Spleen (tissue), 11 donors: Measurements from ENCODE around the gene GCK. TPM values are rescaled to one million over a fixed set of nuclear protein-coding genes. Genes with fewer than 3 reads are reported as not detected.

Source experiments
- DNase-seq: peaks from one replicate; pipeline ENCODE4 v3.0.0-alpha.2; 2020
- H3K27ac ChIP-seq, 8 donors: fragments of 200-600 bp; sonication (generic) in 7 of 8; 1 replicate in 4 of 8; 2 replicates in 4 of 8; pipeline versions ENCODE4 v1.5.0 to v1.8.0; 2016 to 2021; ENCODE audit warnings: inconsistent platforms in 4 of 8, mild to moderate bottlenecking in 4 of 8, moderate library complexity in 1 of 8
- H3K27me3 ChIP-seq, 7 donors: fragments of 200-600 bp; sonication (generic) in 6 of 7; replicated peaks in 1 of 7; 1 replicate in 4 of 7; 2 replicates in 3 of 7; pipeline versions ENCODE4 v1.5.0 to v1.8.0; 2016 to 2021; ENCODE audit warnings: inconsistent platforms in 3 of 7, mild to moderate bottlenecking in 1 of 7
- H3K36me3 ChIP-seq, 6 donors: fragments of 200-600 bp; sonication (generic) in 5 of 6; 1 replicate in 4 of 6; 2 replicates in 2 of 6; pipeline versions ENCODE4 v1.5.0 to v1.8.0; 2016 to 2021; ENCODE audit warnings: inconsistent platforms in 2 of 6
- H3K4me1 ChIP-seq, 6 donors: fragments of 200-600 bp; sonication (generic) in 5 of 6; 1 replicate in 3 of 6; 2 replicates in 3 of 6; pipeline versions ENCODE4 v1.5.0 to v1.8.0; 2016 to 2021; ENCODE audit warnings: inconsistent platforms in 3 of 6
- H3K4me3 ChIP-seq, 8 donors: fragments of 200-600 bp; sonication (generic) in 7 of 8; 1 replicate in 4 of 8; 2 replicates in 4 of 8; pipeline versions ENCODE4 v1.5.0 to v1.8.0; 2016 to 2021; ENCODE audit warnings: inconsistent platforms in 4 of 8, mild to moderate bottlenecking in 4 of 8, moderate library complexity in 2 of 8
- H3K9me3 ChIP-seq, 8 donors: fragments of 200-600 bp; sonication (generic) in 7 of 8; 1 replicate in 4 of 8; 2 replicates in 4 of 8; pipeline versions ENCODE4 v1.5.0 to v1.8.0; 2016 to 2021; ENCODE audit warnings: inconsistent platforms in 4 of 8
- POLR2A ChIP-seq, 3 donors: fragments of 450-650 bp; IDR thresholded peaks; one replicate each; pipeline ENCODE4 v1.5.1; 2017; ENCODE audit warnings: antibody characterized with exemption in 3 of 3, mild to moderate bottlenecking in 1 of 3
- POLR2AphosphoS5 ChIP-seq, 3 donors: sonication (generic); formaldehyde crosslinking; IDR thresholded peaks; one replicate each; pipeline ENCODE4 v1.5.1; 2017; ENCODE audit warnings: antibody characterized with exemption in 3 of 3
- WGBS, 5 donors: extraction: QIAGEN DNeasy Blood & Tissue Kit in 3 of 5; methylation state at CpG; one replicate each; pipeline versions ENCODE4 v1.1.5 to v1.1.7; 2013 to 2018; 5-methylcytosine and 5-hydroxymethylcytosine counted together
- intact Hi-C: fragments of 100-400 bp; cut with DNase I; formaldehyde crosslinking; loops from one replicate; pipeline ENCODE4 v1.15.0; 2023; ENCODE audit warnings: low total_unique reads
- polyA plus RNA-seq, 3 donors: library from polyadenylated mRNA; stranded (reverse); fragments of 200-250 nt; gene quantifications; one replicate each; pipeline ENCODE4 v1.2.1, GENCODE V29; 2013
- total RNA-seq, 7 donors: library from RNA; depleted of rRNA in 3 of 7; stranded (reverse); fragments of >200 nt in 3 of 7; fragmentation: NEBNext Ultra II Directional in 4 of 7; extraction: Animal tissue kit (Norgen Biotek cat#: 25700) in 4 of 7; gene quantifications; one replicate each; pipeline versions ENCODE4 v1.1.0 to v1.2.1, GENCODE V29; 2016 to 2021
- TF ChIP-seq, protein P1 (sequence below), 11 experiments: fragments of 200-600 bp in 7 of 11; fragments of 450-650 bp in 4 of 11; sonication (generic) in 4 of 11; IDR thresholded peaks in 8 of 11; conservative IDR thresholded peaks in 3 of 11; 1 replicate in 7 of 11; 2 replicates in 4 of 11; pipeline versions ENCODE4 v1.4.0 to v1.8.0; 2016 to 2021; ENCODE audit warnings: antibody characterized with exemption in 11 of 11, inconsistent platforms in 4 of 11, mild to moderate bottlenecking in 1 of 11
- donor health status: healthy with polysubstance abuse.
- donor health status: DM: no; HTN: no; CAD: no; lungs with moderate emphysema.
- donor health status: DM: no; HTN: no; CAD: no.
- donor health status: Bipolar disorder and iron deficiency.
- donor health status: healthy.
- donor health status: DM: no; HTN: no; CAD: no.
- donor health status: DM: yes; HTN: yes; CAD: no.

GCK gene
- total and polyA plus RNA-seq, 10 donors: 0.29 to 1.7 (median 0.55) TPM; not detected in 3

DNA sequence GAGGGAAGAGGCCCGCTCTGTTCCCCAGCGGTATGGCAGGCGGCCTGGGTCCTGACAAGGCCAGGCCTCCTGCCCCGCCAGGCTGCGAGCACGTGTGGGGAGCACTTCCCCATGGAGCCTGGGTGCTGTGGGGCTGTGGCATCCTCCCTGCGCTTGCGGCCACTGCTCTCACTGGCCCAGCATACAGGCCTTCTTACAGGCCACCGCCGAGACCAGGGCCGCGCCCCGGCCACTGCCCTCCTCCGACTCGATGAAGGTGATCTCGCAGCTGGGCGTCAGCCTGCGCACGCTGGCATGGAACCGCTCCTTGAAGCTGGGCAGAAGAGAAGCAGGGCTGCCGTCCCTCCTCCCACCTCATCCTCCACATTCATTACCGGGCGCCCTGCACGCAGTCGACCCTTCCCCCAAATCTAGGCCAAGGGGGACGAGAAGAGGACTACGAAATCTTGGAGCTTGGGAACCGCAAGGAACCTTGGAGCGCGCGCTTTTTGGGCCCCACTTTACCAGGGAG lies 44.2 kb downstream of the GCK start:
- peak overlapping the region in 7 of 8 donors; percentile 28 to 71 (median 49) for H3K4me3 ChIP-seq
- H3K9me3 ChIP-seq: no peaks in the 10 kb centered on the region
- peaks cover 0 to 28% (median 7%) of the 10 kb centered on the region in 7 donors for H3K27me3 ChIP-seq
- H3K27ac ChIP-seq: no peak overlapping the region
- WGBS, 5 donors: 58 to 71% (median 70%) methylated on average over 14 to 31 of the region's 31 CpGs
- no peak for DNase-seq
- H3K36me3 ChIP-seq: no peaks in the 10 kb centered on the region
- H3K4me1 ChIP-seq: peaks cover 5 to 24% (median 18%) of the 10 kb centered on the region in 6 donors
- TF ChIP-seq POLR2AphosphoS5 (IDR thresholded peaks at IDR 0.05) (no peak), POLR2A (IDR thresholded peaks at IDR 0.05) (no peak)
- TF ChIP-seq, protein P1, sequence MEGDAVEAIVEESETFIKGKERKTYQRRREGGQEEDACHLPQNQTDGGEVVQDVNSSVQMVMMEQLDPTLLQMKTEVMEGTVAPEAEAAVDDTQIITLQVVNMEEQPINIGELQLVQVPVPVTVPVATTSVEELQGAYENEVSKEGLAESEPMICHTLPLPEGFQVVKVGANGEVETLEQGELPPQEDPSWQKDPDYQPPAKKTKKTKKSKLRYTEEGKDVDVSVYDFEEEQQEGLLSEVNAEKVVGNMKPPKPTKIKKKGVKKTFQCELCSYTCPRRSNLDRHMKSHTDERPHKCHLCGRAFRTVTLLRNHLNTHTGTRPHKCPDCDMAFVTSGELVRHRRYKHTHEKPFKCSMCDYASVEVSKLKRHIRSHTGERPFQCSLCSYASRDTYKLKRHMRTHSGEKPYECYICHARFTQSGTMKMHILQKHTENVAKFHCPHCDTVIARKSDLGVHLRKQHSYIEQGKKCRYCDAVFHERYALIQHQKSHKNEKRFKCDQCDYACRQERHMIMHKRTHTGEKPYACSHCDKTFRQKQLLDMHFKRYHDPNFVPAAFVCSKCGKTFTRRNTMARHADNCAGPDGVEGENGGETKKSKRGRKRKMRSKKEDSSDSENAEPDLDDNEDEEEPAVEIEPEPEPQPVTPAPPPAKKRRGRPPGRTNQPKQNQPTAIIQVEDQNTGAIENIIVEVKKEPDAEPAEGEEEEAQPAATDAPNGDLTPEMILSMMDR (IDR thresholded peaks at IDR 0.05 in 8 of 11, conservative IDR thresholded peaks at IDR 0.05 in 3 of 11): no peak
- intact Hi-C loops: no loop called here

DNA sequence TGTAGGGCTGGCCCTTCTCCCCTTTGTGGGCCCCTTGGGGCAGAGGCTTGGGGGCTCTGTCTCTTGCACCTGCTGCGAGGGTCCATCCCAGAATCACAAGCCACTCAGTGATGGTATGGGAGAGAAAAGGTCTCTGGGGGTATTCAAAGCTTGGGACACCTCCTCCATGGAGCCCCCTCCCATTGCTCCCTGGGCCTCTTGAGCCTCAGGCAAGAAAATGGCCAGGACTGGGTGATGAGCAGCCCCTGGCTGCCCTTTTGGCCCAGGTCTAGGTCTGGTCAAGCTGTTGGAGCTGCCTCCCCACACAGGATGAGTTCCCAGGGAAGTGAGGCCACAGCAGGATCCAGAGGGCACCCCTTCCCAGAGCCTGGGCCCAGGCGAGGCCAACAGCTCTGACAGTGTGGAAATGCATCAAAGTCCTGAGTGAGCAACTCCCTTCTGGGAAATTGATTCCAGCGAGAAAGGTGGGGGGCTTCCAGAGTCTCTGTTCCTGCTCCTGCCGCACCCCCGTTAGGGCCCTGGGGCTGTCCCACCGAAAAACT lies 44.7 kb downstream of the GCK start:
- DNase-seq: peak; percentile 18
- Histone ChIP-seq H3K27ac (no peak overlapping the region), H3K27me3 (peaks cover 0 to 28% (median 7%) of the 10 kb centered on the region in 7 donors), H3K36me3 (no peaks in the 10 kb centered on the region), H3K4me1 (peaks cover 5 to 21% (median 16%) of the 10 kb centered on the region in 6 donors), H3K4me3 (no peak overlapping the region), H3K9me3 (no peaks in the 10 kb centered on the region)
- intact Hi-C loops: no loop called here
- no peak for TF ChIP-seq POLR2AphosphoS5 (IDR thresholded peaks at IDR 0.05)
- TF ChIP-seq POLR2A (IDR thresholded peaks at IDR 0.05): no peak
- TF ChIP-seq, protein P1 (IDR thresholded peaks at IDR 0.05 in 8 of 11, conservative IDR thresholded peaks at IDR 0.05 in 3 of 11): no peak
- 90 to 100% (median 94%) methylated on average over 5 to 6 of the region's 6 CpGs for WGBS, 5 donors

DNA sequence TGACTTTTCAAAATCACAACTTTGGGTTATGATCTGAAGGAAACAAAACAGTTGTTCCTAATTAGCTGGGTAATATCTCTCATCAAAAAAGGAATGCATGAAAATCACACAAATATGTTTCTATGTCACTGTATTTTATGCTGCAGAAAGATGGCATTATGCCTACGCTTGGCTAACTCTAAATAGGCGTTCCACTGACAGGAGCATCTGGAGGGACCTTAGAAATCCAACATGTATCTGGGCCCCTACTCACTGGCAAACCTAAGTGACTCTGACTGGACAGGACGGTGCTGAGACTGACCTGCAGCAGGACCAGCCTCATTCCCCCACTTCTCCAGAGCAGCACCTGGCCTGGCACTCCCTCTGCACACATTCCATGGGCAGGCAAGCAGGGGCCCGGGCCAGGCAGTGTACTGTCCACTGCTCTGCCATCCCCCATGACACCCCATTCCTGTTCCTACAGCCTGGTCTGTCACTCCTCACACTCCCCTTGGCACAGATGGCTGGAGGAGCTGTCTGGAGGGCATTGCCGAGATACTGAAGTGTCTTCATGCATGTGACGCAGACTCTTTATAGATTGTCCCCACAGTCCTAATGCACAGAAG lies 45.5 kb downstream of the GCK start:
- H3K4me1 ChIP-seq: peaks cover 5 to 21% (median 16%) of the 10 kb centered on the region in 6 donors
- TF ChIP-seq, protein P1 (IDR thresholded peaks at IDR 0.05 in 8 of 11, conservative IDR thresholded peaks at IDR 0.05 in 3 of 11): no peak
- TF ChIP-seq POLR2AphosphoS5 (IDR thresholded peaks at IDR 0.05) (no peak), POLR2A (IDR thresholded peaks at IDR 0.05) (no peak)
- no peaks in the 10 kb centered on the region for H3K36me3 ChIP-seq
- DNase-seq: peak; percentile 49
- H3K9me3 ChIP-seq: no peaks in the 10 kb centered on the region
- 83 to 93% (median 90%) methylated on average over 6 of the region's 6 CpGs for WGBS, 5 donors
- H3K4me3 ChIP-seq: no peak overlapping the region
- intact Hi-C loops: no loop called here
- no peak overlapping the region for H3K27ac ChIP-seq
- peaks cover 0 to 28% (median 7%) of the 10 kb centered on the region in 7 donors for H3K27me3 ChIP-seq

DNA sequence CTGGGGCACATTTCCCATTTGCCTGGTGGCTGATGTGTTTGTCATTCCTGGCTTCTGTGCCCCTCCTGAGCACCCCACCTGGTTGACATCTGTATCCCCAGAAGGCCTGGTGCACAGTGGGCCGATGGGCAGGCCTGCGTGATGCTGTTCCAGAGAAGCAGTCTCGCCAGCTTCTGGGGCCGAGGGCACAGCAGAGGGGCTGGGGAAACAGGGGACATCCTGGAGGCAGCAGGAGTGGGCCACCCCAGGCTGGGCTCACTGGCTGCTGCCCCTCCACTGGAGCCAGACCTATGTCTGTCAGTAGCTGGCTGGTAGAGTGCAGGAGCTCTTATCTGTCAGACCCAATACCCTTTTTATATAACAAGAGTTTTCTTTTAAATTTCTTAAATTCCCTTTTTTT lies 47.2 kb downstream of the GCK start:
- no peak overlapping the region for H3K4me3 ChIP-seq
- TF ChIP-seq POLR2AphosphoS5 (IDR thresholded peaks at IDR 0.05) (no peak), POLR2A (IDR thresholded peaks at IDR 0.05) (no peak)
- TF ChIP-seq, protein P1 (IDR thresholded peaks at IDR 0.05 in 8 of 11, conservative IDR thresholded peaks at IDR 0.05 in 3 of 11): no peak
- DNase-seq: peak; percentile 64
- intact Hi-C loops: no loop called here
- H3K27ac ChIP-seq: no peak overlapping the region
- peaks cover 0 to 28% (median 7%) of the 10 kb centered on the region in 7 donors for H3K27me3 ChIP-seq
- no peaks in the 10 kb centered on the region for H3K36me3 ChIP-seq
- peaks cover 5 to 21% (median 16%) of the 10 kb centered on the region in 6 donors for H3K4me1 ChIP-seq
- WGBS, 5 donors: 94 to 100% (median 95%) methylated on average over 4 of the region's 4 CpGs
- H3K9me3 ChIP-seq: no peaks in the 10 kb centered on the region
